SK-N-SH (cell line): ENCODE results near the gene GABRA1. TPM values are rescaled to one million over a fixed set of nuclear protein-coding genes. Genes with fewer than 3 reads are reported as not detected.

ENCODE experiments used
- CTCF ChIA-PET: fragments of 300-600, 350-600 bp; formaldehyde crosslinking; extraction: SDS; loops from one replicate; lab custom pipeline; 2021; lab: Yijun Ruan, JAX
- POLR2A ChIA-PET: fragments of 350-600 bp; sonication (Branson Sonifier 250); formaldehyde crosslinking; extraction: SDS; loops from one replicate; lab custom pipeline; 2020; ENCODE audit warnings: antibody characterized with exemption, inconsistent platforms; lab: Yijun Ruan, JAX
- DNase-seq: peaks from one replicate; pipeline ENCODE4 v3.0.0; 2012
- H2AFZ ChIP-seq: fragments of 200-600 bp; sonication (generic); 2 replicates; pipeline ENCODE4 v1.8.1; 2016; ENCODE audit warnings: antibody characterized with exemption, mild to moderate bottlenecking, low read depth
- H3F3A ChIP-seq: fragments of 200-600 bp; sonication (generic); replicated peaks from 2 replicates; pipeline ENCODE3; 2016; ENCODE audit warnings: antibody characterized with exemption, mild to moderate bottlenecking; ENCODE audit not compliant: insufficient read depth
- H3K27ac ChIP-seq, 2 experiments: fragments of 200-500 bp in 1 of 2; fragments of 200-600 bp in 1 of 2; sonication (Bioruptor generic) in 1 of 2; sonication (generic), shearing (Covaris generic) in 1 of 2; 2 replicates each; pipeline versions ENCODE4 v1.5.1 to v1.6.1; 2014 to 2016; ENCODE audit warnings: low read depth in 2 of 2, inconsistent platforms in 1 of 2, low read length in 1 of 2, mild to moderate bottlenecking in 1 of 2, mixed read lengths in 1 of 2
- H3K27me3 ChIP-seq: fragments of 200-600 bp; sonication (generic), shearing (Covaris generic); 2 replicates; pipeline ENCODE4 v1.6.1; 2016; ENCODE audit warnings: mixed run types; ENCODE audit not compliant: insufficient read depth
- H3K36me3 ChIP-seq, 2 experiments: fragments of 200-500 bp in 1 of 2; fragments of 200-600 bp in 1 of 2; sonication (Bioruptor generic) in 1 of 2; sonication (generic) in 1 of 2; replicated peaks in 1 of 2; 2 replicates each; pipeline versions ENCODE3 to v1.5.1; 2014 to 2016; ENCODE audit warnings: low read length in 1 of 2, mild to moderate bottlenecking in 1 of 2; ENCODE audit not compliant: insufficient read depth in 2 of 2, control insufficient read depth in 1 of 2
- H3K4me1 ChIP-seq, 2 experiments: fragments of 200-500 bp in 1 of 2; fragments of 200-600 bp in 1 of 2; sonication (Bioruptor generic) in 1 of 2; sonication (generic), shearing (Covaris generic) in 1 of 2; 2 replicates each; pipeline versions ENCODE4 v1.5.1 to v1.6.1; 2014 to 2016; ENCODE audit warnings: low read depth in 1 of 2, low read length in 1 of 2, mixed run types in 1 of 2; ENCODE audit not compliant: insufficient read depth in 2 of 2, control insufficient read depth in 1 of 2
- H3K4me2 ChIP-seq: fragments of 200-600 bp; sonication (generic), shearing (Covaris generic); 2 replicates; pipeline ENCODE4 v1.6.1; 2017; ENCODE audit warnings: mixed run types
- H3K4me3 ChIP-seq, 2 experiments: fragments of 200-500 bp in 1 of 2; fragments of 200-600 bp in 1 of 2; sonication (Bioruptor generic) in 1 of 2; sonication (generic), shearing (Covaris generic) in 1 of 2; 2 replicates each; pipeline versions ENCODE4 v1.5.1 to v1.8.1; 2014 to 2016; ENCODE audit warnings: low read depth in 2 of 2, inconsistent platforms in 1 of 2, low read length in 1 of 2, mild to moderate bottlenecking in 1 of 2, mixed read lengths in 1 of 2, moderate library complexity in 1 of 2
- H3K79me2 ChIP-seq: fragments of 200-600 bp; sonication (generic); 2 replicates; pipeline ENCODE4 v1.8.1; 2017; ENCODE audit warnings: mild to moderate bottlenecking; ENCODE audit not compliant: insufficient read depth
- H3K9ac ChIP-seq: fragments of 200-600 bp; sonication (generic); 2 replicates; pipeline ENCODE4 v1.6.1; 2017; ENCODE audit warnings: mixed run types
- H3K9me2 ChIP-seq: fragments of 200-600 bp; sonication (generic); 2 replicates; pipeline ENCODE4 v1.6.1; 2017; ENCODE audit warnings: mixed run types
- H3K9me3 ChIP-seq: fragments of 200-600 bp; sonication (generic); 2 replicates; pipeline ENCODE4 v1.6.1; 2017; ENCODE audit warnings: mixed run types, mild to moderate bottlenecking, moderate library complexity
- H4K20me1 ChIP-seq: fragments of 200-600 bp; sonication (generic); 2 replicates; pipeline ENCODE4 v1.6.1; 2017; ENCODE audit warnings: mild to moderate bottlenecking, mixed run types; ENCODE audit not compliant: insufficient read depth
- GABPA ChIP-seq: IDR thresholded peaks from 2 replicates; pipeline ENCODE4 v1.4.0; 2012; ENCODE audit warnings: low read depth, mild to moderate bottlenecking
- GATA2 ChIP-seq: sonication (generic); formaldehyde crosslinking; IDR thresholded peaks from 2 replicates; pipeline ENCODE4 v1.5.0; 2020; ENCODE audit warnings: mild to moderate bottlenecking, missing genetic modification reagents
- JUND ChIP-seq: IDR thresholded peaks from 2 replicates; pipeline ENCODE4 v1.4.0; 2012
- NFIC ChIP-seq: IDR thresholded peaks from 2 replicates; pipeline ENCODE4 v1.4.0; 2012; ENCODE audit warnings: borderline replicate concordance
- PBX3 ChIP-seq: IDR thresholded peaks from 2 replicates; pipeline ENCODE4; 2012
- RAD21 ChIP-seq: IDR thresholded peaks from 2 replicates; pipeline ENCODE4 v1.6.1; 2012; ENCODE audit warnings: mild to moderate bottlenecking, low read length
- RFX5 ChIP-seq: IDR thresholded peaks from 2 replicates; pipeline ENCODE4 v1.6.1; 2012; ENCODE audit warnings: mild to moderate bottlenecking, improper control_type of control experiment, low read length
- TCF12 ChIP-seq: IDR thresholded peaks from 2 replicates; pipeline ENCODE4 v1.4.0; 2012
- USF2 ChIP-seq: fragments of 150-350 bp; IDR thresholded peaks from 2 replicates; pipeline ENCODE4 v1.6.1; 2017; ENCODE audit warnings: antibody characterized with exemption, low read length, low read depth, borderline replicate concordance
- ZBTB33 ChIP-seq: IDR thresholded peaks from 2 replicates; pipeline ENCODE4 v1.4.0; 2012; ENCODE audit warnings: low read depth, borderline replicate concordance
- WGBS: methylation state at CpG from one replicate; pipeline ENCODE4 v1.1.6; 2017; ENCODE audit warnings: low lambda C conversion rate; 5-methylcytosine and 5-hydroxymethylcytosine counted together
- polyA plus RNA-seq, 3 experiments: library from polyadenylated mRNA; depleted of rRNA; stranded (reverse); fragments of >200 nt; gene quantifications; 2 replicates each; pipeline ENCODE4 v1.2.3, GENCODE V29; 2012
- TF ChIP-seq, protein P1 (sequence below): IDR thresholded peaks from 2 replicates; pipeline ENCODE4 v1.6.1; 2012; ENCODE audit warnings: mild to moderate bottlenecking, low read depth, low read length, moderate library complexity
- TF ChIP-seq, protein P2 (sequence below): fragments of 150-350 bp; IDR thresholded peaks from 2 replicates; pipeline ENCODE4 v1.6.1; 2016; ENCODE audit warnings: mild to moderate bottlenecking, low read depth, low read length

The GABRA1 gene
- polyA plus RNA-seq, 1 of the 3 experiments (the other 2 are of a cell fraction) = not detected

GRCh38 chr5:161863259-161863658 lies 15.3 kb downstream of the GABRA1 start (continued):
- TF ChIP-seq, protein P1, sequence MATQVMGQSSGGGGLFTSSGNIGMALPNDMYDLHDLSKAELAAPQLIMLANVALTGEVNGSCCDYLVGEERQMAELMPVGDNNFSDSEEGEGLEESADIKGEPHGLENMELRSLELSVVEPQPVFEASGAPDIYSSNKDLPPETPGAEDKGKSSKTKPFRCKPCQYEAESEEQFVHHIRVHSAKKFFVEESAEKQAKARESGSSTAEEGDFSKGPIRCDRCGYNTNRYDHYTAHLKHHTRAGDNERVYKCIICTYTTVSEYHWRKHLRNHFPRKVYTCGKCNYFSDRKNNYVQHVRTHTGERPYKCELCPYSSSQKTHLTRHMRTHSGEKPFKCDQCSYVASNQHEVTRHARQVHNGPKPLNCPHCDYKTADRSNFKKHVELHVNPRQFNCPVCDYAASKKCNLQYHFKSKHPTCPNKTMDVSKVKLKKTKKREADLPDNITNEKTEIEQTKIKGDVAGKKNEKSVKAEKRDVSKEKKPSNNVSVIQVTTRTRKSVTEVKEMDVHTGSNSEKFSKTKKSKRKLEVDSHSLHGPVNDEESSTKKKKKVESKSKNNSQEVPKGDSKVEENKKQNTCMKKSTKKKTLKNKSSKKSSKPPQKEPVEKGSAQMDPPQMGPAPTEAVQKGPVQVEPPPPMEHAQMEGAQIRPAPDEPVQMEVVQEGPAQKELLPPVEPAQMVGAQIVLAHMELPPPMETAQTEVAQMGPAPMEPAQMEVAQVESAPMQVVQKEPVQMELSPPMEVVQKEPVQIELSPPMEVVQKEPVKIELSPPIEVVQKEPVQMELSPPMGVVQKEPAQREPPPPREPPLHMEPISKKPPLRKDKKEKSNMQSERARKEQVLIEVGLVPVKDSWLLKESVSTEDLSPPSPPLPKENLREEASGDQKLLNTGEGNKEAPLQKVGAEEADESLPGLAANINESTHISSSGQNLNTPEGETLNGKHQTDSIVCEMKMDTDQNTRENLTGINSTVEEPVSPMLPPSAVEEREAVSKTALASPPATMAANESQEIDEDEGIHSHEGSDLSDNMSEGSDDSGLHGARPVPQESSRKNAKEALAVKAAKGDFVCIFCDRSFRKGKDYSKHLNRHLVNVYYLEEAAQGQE = no peak
- TF ChIP-seq GABPA (no peak), PBX3 (no peak), RFX5 (no peak), RAD21 (no peak), TCF12 (no peak), USF2 (no peak), JUND (no peak), NFIC (no peak), GATA2 (CRISPR knock-in tag) (no peak)

- Histone ChIP-seq H3K27me3 (no peaks in the 10 kb centered on the region), H3K4me1 (no peaks in the 10 kb centered on the region), H3F3A (no peaks in the 10 kb centered on the region), H3K36me3 (no peaks in the 10 kb centered on the region), H3K9ac (no peak overlapping the region), H4K20me1 (no peaks in the 10 kb centered on the region), H3K27ac (no peak overlapping the region), H2AFZ (no peak overlapping the region), H3K4me3 (no peak overlapping the region), H3K9me3 (no peaks in the 10 kb centered on the region), H3K9me2 (no peaks in the 10 kb centered on the region), H3K79me2 (no peaks in the 10 kb centered on the region), H3K4me2 (no peak overlapping the region)
- WGBS = 10% methylated on average over 1 of the region's 1 CpG
- POLR2A ChIA-PET = no interaction called here
- DNase-seq = no peak
- CTCF ChIA-PET = interaction anchor here (1.0 kb wide), 1 partner anchor 14 kb away, joined by 4 read pairs; no protein-coding TSS in a partner anchor
- no peak for TF ChIP-seq ZBTB33
- TF ChIP-seq, protein P2, sequence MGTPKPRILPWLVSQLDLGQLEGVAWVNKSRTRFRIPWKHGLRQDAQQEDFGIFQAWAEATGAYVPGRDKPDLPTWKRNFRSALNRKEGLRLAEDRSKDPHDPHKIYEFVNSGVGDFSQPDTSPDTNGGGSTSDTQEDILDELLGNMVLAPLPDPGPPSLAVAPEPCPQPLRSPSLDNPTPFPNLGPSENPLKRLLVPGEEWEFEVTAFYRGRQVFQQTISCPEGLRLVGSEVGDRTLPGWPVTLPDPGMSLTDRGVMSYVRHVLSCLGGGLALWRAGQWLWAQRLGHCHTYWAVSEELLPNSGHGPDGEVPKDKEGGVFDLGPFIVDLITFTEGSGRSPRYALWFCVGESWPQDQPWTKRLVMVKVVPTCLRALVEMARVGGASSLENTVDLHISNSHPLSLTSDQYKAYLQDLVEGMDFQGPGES = no peak
- TF ChIP-seq, all 33 proteins: peak for 0
These were observed 15.9 kb downstream of the GABRA1 start for GRCh38 chr5:161863811-161864210.
